ENCODE data around the gene LRRC53.

DNA sequence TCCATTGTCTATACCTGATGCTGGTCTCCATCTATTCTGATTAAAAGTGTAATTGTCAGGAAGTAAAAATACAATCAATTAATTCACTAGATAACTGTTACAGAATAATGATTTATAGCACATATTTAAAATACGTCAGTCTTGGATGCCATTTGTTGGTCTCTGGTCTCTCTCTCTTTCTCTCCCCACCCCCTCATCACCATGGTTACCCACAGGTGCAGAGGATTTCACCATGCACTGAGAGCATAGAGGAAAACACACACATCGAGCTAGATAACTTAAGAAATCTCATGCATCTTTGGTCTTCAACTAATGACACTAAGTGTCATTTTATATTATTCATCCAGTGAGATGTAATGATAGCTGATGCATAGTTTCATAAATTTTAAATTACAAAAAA lies 33.4 kb downstream of the LRRC53 start:
- TF ChIP-seq CTCF (optimal IDR thresholded peaks at IDR 0.05 in 1 of 3, IDR thresholded peaks at IDR 0.05 in 1 of 3, conservative IDR thresholded peaks at IDR 0.05 in 1 of 3; ENCODE audit: extremely low read depth in 1 of 3, insufficient read depth in 2 of 3, low read length in 3 of 3) (no peak), EZH2 (IDR thresholded peaks at IDR 0.05; ENCODE audit: low read length) (no peak)
